Nasal cavity respiratory epithelium epithelial cell of viscerocranial mucosa (primary cell): Measurements from ENCODE around the gene RSPO3. TPM values are rescaled to one million over a fixed set of nuclear protein-coding genes. Genes with fewer than 3 reads are reported as not detected.

ENCODE experiments used
- total RNA-seq: library from RNA; depleted of rRNA; stranded (reverse); fragments of >200 nt; gene quantifications from 2 replicates; pipeline ENCODE4 v1.2.3, GENCODE V29; 2014

Gene RSPO3, protein sequence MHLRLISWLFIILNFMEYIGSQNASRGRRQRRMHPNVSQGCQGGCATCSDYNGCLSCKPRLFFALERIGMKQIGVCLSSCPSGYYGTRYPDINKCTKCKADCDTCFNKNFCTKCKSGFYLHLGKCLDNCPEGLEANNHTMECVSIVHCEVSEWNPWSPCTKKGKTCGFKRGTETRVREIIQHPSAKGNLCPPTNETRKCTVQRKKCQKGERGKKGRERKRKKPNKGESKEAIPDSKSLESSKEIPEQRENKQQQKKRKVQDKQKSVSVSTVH
- not detected in 2 replicates for total RNA-seq

DNA sequence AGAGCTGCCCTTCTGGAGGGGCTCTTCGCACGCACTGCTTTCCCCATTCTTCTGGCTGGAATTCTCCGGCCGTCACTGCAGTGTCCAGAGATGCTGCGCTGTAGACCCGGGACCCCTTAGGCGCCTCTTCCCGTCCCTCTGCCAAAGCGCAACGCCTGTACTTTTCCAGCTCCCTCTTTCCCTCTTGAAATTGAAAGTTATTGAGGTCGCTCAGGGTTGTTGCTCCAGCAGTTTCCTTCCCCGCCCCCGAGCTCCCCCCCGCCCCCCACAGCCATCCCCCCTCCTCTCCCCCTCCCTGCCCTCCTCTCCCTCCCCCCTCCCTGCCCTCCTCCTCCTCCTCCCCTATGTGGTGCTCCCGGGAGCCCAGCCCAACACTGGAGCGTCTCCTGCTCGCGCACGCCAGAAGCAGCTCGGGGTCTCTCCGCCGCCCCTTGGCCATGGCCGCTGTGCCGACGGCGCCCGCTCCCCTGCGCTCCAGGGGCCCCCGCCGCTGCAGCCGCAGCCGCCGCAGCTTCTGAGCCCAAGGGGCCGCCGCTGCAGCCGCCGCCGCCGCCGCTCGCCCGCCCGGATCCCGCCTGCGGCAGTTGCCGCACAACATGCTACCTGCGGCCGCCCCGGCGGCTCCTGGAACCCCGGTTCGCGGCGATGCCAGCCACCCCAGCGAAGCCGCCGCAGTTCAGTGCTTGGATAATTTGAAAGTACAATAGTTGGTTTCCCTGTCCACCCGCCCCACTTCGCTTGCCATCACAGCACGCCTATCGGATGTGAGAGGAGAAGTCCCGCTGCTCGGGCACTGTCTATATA is at the start of gene RSPO3:
RSPO3 (plus strand) TSS at position 374 of the 804 bp plus-strand sequence. CDS start 522 bp downstream, outside the sequence.

Other genes with a start within 250 kb of the RSPO3 start
- 45.1 and 49.6 TPM in 2 replicates for gene RNF146, start 148.2 kb downstream of the RSPO3 start, total RNA-seq
- gene ECHDC1, start 224.9 kb downstream of the RSPO3 start, total RNA-seq: 38.9 and 39.6 TPM in 2 replicates